NCI-H774 (cell line): ENCODE measurements around the gene ASAP3.
"Not testable (repeated sequence)": the region's sequence is repeated elsewhere in the genome, so short reads cannot be mapped to it uniquely, and the experiment has no call there.

Experiments used
- DNase-seq: peaks from one replicate; lab custom pipeline; 2025; lab: John Stamatoyannopoulos, UW

ASAP3 gene

GRCh38 chr1:23395849-23396248, 88.1 kb downstream of the ASAP3 start:
- DNase-seq, result no peak

DNA sequence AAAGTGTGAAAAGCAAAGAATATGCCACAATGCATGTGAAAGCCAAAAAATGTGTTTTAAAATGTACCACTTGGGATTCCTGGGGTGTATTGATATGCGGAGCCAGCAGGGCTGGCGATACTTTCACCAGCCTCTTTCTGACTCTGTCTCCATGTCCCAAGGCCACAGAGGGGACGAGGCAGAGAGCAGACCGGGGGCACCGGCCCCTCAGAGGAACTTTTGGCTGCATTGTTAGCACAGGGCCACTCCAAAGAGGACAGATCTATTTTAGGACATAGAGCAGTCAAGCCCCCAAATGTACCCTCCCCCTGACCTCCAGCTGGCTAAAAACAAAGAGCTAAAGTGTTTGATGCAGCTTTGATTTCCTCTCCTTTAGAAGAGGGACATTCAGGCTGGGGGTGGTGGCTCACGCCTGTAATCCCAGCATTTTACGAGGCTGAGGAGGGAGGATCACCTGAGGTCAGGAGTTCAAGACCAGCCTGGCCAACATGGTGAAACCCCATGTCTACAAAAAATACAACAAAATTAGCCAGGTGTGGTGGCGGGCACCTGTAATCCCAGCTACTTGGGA, 88.7 kb downstream of the ASAP3 start:
- no peak for DNase-seq

DNA sequence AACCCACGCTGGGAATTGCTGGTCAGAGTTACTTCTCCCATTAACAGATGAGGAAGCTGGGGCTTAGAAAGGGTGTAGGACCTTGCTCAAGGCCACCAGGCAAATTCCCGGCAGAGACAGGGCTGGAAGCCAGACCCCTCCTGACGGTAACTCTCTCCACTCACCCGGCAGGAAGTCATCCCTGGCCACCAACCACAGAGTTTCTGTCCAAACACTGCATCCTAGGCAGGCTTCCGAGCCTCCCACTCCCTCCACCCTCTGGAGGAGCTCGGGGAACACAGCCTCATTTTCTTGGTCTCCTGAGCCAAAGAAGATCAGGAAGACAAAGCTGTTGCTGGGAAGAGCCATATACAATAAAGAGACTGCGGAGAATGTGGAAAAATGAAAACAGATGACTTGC, 89.3 kb downstream of the ASAP3 start:
- DNase-seq, result no peak

- DNase-seq, result no peak
Observed at GRCh38 chr1:23394181-23394580, 89.8 kb downstream of the ASAP3 start.

GRCh38 chr1:23393706-23394105, 90.3 kb downstream of the ASAP3 start:
- DNase-seq, result no peak

DNA sequence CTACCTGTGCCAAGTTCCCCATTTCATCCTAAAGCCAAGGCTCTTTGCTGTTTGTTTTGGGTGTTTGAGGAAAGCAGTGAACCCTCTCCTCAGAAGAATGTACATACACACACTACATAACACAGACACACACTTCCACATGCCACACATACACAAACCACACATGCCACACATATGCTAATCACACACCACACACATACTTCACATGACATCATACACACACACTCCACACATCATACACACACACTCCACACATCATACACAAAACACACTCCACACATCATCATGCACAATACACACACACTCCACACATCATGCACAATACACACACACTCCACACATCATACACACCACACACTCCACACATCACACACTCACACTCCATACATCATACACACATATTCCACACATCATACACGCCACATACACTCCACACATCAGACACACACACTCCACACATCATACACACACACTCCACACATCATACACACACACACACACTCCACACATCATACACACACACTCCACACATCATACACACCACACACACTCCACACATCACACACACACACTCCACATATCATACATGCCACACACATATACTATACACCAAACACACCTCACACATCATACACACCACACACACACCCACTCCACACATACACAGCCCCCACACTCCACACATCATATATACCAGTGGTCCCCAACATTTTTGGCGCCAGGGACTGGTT, 91.7 kb downstream of the ASAP3 start:
- DNase-seq, result no peak

GRCh38 chr1:23389837-23390321, 94.1 kb downstream of the ASAP3 start:
- no peak for DNase-seq

- DNase-seq, result no peak
Observed at GRCh38 chr1:23387494-23387893, 96.5 kb downstream of the ASAP3 start.

- DNase-seq, result no peak
Observed at GRCh38 chr1:23385119-23385621, 98.8 kb downstream of the ASAP3 start.

DNA sequence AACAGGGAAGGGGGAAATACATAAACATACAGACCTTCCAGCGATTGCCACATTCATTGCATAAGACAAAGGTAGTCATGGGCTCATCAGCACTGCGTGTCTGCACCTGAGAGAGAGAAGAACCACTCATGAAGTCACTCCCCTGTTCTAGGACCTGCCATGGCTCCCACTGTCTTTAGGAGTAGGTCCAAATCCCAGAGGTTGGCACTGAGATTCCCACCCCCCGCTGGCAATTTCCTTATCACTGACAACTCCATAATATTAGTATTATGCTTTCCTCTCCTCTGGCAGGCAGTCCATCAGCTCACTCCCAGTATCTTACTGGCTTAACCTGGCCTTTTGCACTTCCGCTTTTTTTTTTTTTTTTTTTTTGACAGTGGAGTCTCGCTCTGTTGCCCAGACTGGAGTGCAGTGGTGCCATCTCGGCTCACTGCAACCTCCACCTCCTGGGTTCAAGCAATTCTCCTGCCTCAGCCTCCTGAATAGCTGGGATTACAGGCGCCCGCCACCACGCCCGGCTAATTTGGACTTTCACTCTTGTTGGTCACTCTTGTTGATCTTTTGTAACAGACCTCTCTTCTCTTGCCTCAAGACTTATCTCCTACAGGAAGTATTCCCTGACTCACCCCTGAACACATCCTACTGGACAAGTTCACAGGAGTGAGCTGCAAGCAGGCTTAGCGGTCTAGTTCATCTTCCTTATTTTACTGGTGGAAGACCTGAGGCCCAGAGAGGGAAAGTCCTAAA, 99.5 kb downstream of the ASAP3 start:
- DNase-seq, result no peak

GRCh38 chr1:23383577-23384311, 100.2 kb downstream of the ASAP3 start:
- DNase-seq, result no peak

DNA sequence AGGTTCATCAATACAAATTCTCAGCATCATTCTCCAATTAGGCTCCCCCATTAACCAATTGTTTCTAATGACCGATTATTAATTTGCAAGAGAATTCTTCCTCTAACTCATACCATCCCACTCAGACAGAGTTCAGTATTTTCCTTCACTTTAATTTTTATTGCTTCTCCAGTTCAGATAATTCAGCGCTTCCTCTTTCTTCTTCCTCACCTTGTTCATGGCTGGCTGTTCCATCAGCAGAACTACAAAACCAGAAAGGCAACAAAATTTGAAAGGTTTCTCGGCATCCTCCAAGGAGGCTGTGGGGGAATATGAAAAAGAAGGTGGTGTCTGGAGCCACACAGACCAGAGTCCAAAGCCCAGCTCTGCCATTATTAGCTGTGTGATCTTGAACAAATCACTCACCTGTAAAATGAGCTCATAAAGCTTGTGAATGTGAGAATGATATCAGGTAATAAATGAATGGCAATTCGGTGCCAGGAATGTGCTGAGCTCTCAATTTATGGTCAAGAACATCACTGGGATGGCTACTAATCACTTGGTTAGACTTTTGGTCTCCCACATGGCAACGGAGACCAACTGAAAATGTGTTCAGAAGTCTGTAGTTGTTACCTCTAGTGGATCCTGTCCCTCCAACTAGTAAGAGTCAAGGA, 102.6 kb downstream of the ASAP3 start:
- DNase-seq, result no peak

- no peak for DNase-seq
Observed at GRCh38 chr1:23380719-23381118, 103.3 kb downstream of the ASAP3 start.

DNA sequence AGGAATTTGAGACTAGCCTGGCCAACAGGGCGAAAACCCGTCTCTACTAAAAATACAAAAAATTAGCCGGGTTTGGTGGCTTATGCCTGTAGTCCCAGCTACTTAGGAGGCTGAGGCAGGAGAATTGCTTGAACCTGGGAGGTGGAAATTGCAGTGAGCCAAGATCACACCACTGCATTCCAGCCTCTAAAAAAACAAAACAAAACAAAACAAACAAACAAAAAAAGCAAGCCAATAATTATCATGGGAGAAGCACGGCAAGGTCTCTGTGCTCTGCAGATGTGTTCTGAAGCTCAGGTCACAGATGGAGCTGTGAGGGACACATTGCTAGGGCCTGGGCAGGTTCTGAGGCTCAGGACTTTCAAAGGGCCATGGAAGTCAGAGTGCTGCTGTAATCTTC, 103.7 kb downstream of the ASAP3 start:
- DNase-seq, result not testable (repeated sequence)
